ENCODE data around the gene STX2.
"Not testable (repeated sequence)": the region's sequence is repeated elsewhere in the genome, so short reads cannot be mapped to it uniquely, and the experiment has no call there.

STX2 gene

GRCh38 chr12:130838951-130839769, at the start of gene STX2:
TSS of gene STX2 (minus strand) at chr12:130839250. CDS start at chr12:130839099, 151 bp downstream.
- DNase-seq, result peak; percentile 92

DNA sequence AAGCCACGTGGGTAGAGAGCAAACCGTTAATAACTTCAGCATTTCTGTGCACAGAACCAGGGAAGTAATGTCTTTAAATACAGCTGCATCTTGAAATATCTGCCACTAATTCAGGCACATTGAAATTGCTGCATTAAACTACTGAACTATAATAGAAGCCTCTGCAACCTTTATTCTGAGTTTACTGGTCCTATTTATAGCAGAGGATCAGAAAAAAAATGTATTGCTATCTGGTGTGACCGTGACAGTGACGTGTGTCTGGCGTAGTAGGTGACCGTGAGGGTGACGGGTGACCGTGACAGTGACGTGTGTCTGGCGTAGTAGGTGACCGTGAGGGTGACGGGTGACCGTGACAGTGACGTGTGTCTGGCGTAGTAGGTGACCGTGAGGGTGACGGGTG, 48.1 kb upstream of the STX2 start:
- DNase-seq, result not testable (repeated sequence)

- no peak for DNase-seq
Measured at GRCh38 chr12:130881548-130881947, 42.5 kb upstream of the STX2 start.

- DNase-seq, result no peak
Measured at GRCh38 chr12:130881046-130881445, 42.0 kb upstream of the STX2 start.

- DNase-seq, result no peak
Measured at GRCh38 chr12:130880411-130880885, 41.4 kb upstream of the STX2 start.

- DNase-seq, result no peak
Measured at GRCh38 chr12:130879781-130880389, 40.8 kb upstream of the STX2 start.

- no peak for DNase-seq
Measured at GRCh38 chr12:130879212-130879686, 40.2 kb upstream of the STX2 start.

DNA sequence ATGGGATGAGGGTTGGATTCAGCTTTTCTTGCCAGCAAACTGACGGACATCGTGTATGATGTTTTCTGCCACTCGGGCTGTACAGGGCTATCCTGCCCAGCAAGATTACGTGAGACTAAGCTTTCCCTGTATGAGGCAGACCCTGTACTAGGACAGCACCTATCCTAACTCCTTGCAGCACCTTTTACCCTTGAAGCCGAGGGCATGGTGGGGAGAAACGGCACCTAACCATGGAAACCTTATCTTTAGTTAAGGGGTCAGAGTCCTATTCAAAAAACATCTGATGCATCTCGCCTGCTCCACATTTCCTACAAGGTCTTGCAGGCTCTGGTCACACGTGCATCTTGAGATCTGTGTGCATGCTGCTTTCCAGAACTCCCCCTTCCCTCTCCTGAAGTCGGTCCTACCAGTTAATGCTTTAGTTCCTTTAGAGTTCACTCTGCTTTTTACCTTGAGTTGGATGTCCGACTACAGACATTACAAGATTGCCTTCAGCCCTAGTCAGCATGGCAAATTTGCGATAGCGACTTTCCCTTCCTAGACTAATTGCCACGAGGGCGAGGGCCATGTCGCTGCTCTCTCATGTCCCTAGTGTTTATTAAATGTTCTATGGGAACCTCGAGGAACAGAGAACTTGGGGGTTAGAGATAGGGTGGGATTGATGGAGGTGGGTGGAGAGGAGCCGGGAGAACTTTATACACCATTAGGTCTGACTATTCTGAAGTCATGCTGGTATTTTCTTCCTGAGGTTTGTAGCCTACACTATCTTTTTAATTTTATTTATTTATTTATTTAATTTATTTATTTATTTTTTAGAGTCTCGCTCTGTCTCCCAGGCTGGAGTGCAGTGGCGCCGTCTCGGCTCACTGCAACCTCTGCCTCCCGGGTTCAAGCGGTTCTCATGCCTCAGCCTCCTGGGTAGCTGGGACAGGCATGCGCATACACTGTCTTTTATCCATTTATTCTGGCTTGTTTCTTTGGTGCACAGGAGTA, 39.4 kb upstream of the STX2 start:
- no peak for DNase-seq

- DNase-seq, result no peak
Measured at GRCh38 chr12:130877333-130877732, 38.3 kb upstream of the STX2 start.

GRCh38 chr12:130876758-130877157, 37.7 kb upstream of the STX2 start:
- no peak for DNase-seq

DNA sequence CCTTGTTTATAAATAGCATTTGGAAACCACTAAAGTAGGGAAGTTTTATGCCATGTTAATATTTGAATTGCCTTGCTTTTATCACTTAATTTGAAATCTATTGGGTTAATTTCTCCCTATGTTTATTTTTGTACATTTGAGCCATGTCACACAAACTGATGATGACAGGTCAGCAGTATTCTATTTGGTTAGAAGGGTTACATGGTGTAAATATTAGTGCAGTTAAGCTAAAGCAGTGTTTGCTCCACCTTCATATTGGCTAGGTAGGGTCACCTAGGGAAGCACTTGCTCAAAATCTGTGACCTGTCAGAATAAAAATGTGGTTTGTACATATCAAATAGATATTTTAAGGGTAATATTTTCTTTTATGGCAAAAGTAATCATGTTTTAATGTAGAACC, 37.2 kb upstream of the STX2 start:
- no peak for DNase-seq

- not testable (repeated sequence) for DNase-seq
Measured at GRCh38 chr12:130875708-130876107, 36.7 kb upstream of the STX2 start.

DNA sequence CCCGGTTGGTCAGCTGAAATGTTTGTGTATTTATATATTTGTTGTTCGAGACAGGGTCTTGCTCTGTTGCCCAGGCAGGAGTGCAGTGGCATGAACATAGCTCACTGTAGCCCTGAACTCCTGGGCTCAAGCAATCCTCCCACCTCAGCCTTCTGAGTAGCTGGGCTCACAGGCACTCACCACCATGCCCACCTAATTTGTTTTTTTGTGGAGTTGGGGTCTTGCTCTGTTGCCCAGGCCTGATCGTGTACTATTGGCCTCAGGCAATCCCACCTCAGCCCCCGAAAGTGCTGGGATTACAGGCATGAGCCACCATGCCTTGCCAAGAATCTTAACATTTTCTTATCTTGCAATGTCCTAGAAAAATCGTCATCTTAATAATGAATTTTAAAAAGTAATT, 36.1 kb upstream of the STX2 start:
- DNase-seq, result no peak

DNA sequence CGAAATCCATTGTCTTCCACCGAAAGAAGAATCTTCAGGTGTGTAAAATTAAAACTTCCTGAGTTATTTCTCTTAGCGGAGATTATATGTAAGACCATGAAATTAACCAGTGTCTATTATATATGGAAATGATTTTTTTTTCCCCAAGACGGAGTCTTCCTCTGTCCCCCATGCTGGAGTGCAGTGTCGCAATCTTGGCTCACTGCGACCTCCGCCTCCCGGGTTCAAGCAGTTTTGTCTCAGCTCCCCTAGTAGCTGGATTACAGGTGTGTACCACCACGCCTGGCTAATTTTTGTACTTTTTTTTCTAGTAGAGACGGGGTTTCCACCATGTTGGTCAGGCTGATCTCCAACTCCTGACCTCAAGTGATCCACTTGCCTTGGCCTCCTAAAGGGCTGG, 35.6 kb upstream of the STX2 start:
- DNase-seq, result no peak

GRCh38 chr12:130873825-130874224, 34.8 kb upstream of the STX2 start:
- DNase-seq, result no peak

DNA sequence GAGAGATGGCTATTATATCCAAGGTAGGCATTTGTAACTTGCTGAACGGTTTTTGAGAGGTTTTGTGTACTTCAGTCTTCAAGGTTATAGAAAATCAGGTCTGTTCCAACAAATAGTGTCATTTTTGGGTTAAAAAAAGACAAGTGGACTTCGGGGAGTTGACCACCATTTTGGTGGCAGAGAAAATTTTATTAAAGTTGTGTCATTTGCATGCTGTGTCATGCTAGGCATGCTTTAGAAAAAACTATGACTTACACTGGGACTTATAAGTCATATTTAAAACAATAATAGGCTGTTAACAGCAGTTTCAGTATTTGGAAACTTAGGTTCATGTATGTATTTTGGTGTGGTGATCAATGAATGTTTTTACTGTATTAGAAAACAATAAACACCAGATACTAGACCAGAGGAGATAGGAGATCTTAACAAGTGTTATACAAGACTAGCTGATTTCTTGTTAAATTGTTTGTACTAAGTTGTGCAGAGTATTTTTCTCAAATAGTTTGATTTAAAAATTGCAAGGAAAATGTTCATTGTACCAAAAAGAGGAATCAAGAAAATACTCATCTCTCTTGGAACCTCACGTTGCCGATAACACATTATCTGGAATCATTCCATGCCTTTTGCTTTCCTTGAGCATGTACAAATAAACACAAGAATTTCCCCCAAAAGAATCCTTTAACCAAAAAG, 34.2 kb upstream of the STX2 start:
- DNase-seq, result no peak

GRCh38 chr12:130872179-130873096, 33.4 kb upstream of the STX2 start:
- peak; percentile 72 for DNase-seq

DNA sequence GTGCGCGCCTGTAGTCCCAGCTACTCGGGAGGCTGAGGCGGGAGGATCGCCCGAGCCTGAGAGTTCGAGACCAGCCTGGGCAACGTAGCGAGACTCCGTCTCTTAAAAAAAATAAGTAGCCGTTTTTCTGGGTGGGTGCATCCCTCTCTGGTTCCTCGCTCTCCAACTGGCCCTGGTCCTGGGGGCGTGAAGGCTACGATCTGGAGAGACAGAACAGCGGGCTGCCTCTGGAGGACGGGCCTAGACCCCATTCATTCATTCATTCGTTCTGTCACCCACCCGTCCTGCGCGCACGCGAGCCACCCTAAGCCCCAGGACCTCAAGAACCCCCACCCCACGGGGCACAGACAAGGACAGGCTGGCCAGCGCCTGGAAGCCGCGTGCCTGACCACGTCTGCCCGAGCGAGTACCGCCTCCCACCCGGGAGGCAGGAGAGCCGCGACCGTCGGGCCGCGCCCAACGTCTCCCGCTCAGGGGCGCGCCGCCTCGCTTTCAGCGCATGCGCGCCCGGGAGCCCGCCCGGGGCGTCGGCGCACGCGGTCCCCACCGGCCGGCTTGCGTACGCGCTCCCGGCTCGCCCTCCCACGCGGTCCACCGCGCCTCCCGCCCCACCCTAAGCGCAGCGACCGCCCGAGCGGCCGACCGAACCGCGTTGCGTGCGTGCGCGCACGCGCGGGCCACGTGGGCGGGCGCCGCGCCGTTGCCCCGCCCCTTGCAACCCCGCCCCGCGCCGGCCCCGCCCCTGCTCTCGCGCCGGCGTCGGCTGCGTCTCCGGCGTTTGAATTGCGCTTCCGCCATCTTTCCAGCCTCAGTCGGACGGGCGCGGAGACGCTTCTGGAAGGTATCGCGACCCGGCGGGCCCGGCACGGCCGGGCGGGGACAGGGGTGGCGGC, 32.5 kb upstream of the STX2 start, which contains the start of gene RAN:
Gene RAN (plus strand): TSS at position 781 of the 893 bp plus-strand sequence. CDS start 528 bp downstream, outside the sequence.
- peak; percentile 89 for DNase-seq

DNA sequence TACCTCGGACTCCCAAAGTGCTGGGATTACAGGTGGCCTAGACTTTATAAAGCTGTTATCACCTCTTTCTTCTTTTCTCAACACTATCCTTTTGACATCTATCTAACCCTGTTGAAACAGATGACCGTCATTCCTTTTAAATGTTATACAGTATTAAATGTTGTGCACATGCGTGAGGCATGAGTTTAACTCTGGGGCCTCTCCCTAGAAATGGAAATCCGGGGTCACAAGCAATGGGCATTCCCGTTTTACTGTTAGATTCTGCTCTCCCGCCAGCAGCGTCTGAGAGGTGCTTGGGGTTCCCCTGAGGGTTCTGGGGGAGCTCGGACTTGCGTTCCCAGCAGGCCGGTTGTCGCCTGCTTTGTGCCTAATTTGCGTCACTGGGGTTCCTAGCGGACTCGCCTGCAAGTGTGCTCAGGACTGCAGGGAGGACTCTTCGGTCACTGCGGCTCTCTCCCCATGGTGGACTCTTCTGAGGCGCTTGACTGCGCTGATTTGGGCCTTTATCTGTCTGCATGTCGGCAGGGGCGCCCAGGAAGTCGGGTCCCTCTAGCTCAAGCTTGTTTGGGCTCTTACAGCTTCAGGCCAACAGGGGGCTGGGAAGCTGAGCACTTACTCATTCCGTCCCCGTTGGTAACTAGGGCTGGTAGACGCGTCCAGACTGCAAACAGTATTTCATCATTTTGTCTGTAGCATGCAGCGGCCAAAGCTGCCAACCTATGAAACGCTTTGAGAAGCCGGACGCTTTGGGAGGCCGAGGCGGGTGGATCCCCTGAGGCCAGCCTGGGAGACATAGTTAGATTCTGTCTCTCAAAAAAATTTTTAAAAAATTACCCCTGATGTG, 31.6 kb upstream of the STX2 start:
- DNase-seq, result peak; percentile 59
